ENCODE data around the gene CTNNA1. TPM values are rescaled to one million over a fixed set of nuclear protein-coding genes. Genes with fewer than 3 reads are reported as not detected.

The CTNNA1 gene
- total and polyA plus RNA-seq, 9 of the 15 experiments (the other 6 are each of a cell fraction or from before 2014, with no cell fraction given): 29.6 to 117 (median 89.1) TPM

DNA sequence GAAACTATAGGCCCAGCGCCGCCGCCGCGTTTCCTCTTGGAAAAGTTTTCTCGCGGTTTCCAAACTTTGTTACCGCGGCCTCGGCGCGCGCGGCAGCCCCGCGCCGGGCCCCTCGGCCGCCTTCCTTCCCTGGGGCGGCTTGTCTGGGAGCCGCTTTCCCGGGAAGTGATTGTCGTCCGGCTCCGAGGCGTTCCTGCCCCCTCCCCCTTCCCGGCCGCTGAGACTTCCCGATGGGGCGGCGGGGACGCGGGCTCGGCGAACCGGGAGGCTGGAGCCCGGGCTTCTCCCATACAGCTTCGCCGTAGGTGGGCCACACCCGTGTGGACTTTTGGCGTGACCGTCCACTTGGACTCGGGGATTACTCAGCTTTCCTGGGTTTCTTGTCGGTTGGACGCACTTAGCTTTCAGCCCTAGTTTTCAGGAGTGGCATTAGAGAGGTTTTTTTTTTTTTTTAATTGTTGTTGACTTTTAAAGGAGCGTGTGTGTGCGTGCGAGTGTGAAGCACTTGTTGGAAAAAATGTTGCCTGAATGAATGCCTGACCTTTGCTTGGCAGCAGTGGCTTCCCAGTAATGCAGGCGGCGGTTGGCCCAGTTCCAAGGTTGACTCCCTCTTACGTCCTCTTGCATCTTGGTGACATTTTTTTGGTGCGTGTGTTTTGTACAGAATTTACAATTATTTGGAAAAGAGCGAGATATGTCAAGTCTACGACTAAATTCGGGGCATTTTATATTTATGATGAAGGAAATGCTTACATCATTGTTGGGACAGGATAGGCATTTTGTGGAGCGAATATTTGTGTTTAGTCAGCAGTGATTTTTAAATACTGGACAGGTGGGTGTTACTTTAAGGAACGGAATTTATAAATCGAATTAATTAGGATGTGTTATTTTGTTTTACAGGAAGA is 821 bp downstream of the CTNNA1 start (continued):
- TF ChIP-seq NBN (IDR thresholded peaks at IDR 0.05; ENCODE audit: low read depth) (peak; percentile 71; the same call in 1 of the 2 replicates), CBFA2T3 (IDR thresholded peaks at IDR 0.05) (no peak), WHSC1 (IDR thresholded peaks at IDR 0.05; ENCODE audit: low read length) (no peak), KDM4B (IDR thresholded peaks at IDR 0.05; ENCODE audit: borderline replicate concordance in 2 of 2, low read depth in 1 of 2) (no peak), ZNF764 (CRISPR knock-in tag; IDR thresholded peaks at IDR 0.05; ENCODE audit: low read depth) (no peak), SRSF9 (IDR thresholded peaks at IDR 0.05; ENCODE audit: borderline replicate concordance, low read depth, low read length) (no peak), ZC3H4 (CRISPR knock-in tag; IDR thresholded peaks at IDR 0.05; ENCODE audit: borderline replicate concordance) (no peak), EP300 (IDR thresholded peaks at IDR 0.05; ENCODE audit: low read length) (peak; percentile 37; the same call in 1 of the 2 replicates), SRSF7 (optimal IDR thresholded peaks at IDR 0.05; ENCODE audit: low read depth, low read length) (no peak), EP400 (IDR thresholded peaks at IDR 0.05) (peak; percentile 76), SIN3A (IDR thresholded peaks at IDR 0.05; ENCODE audit: borderline replicate concordance in 2 of 2, control insufficient read depth in 1 of 2, low read depth in 2 of 2, low read length in 2 of 2) (peak in 1 of 2 experiments; percentile 26; a peak in 1 of 4 replicates), ZNF12 (CRISPR knock-in tag; IDR thresholded peaks at IDR 0.05) (no peak)
- TF ChIP-seq, protein P1, sequence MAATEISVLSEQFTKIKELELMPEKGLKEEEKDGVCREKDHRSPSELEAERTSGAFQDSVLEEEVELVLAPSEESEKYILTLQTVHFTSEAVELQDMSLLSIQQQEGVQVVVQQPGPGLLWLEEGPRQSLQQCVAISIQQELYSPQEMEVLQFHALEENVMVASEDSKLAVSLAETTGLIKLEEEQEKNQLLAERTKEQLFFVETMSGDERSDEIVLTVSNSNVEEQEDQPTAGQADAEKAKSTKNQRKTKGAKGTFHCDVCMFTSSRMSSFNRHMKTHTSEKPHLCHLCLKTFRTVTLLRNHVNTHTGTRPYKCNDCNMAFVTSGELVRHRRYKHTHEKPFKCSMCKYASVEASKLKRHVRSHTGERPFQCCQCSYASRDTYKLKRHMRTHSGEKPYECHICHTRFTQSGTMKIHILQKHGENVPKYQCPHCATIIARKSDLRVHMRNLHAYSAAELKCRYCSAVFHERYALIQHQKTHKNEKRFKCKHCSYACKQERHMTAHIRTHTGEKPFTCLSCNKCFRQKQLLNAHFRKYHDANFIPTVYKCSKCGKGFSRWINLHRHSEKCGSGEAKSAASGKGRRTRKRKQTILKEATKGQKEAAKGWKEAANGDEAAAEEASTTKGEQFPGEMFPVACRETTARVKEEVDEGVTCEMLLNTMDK (IDR thresholded peaks at IDR 0.05; ENCODE audit: borderline replicate concordance, insufficient read depth, low read depth, low read length, poor library complexity, severe bottlenecking): no peak
- TF ChIP-seq, protein P2, sequence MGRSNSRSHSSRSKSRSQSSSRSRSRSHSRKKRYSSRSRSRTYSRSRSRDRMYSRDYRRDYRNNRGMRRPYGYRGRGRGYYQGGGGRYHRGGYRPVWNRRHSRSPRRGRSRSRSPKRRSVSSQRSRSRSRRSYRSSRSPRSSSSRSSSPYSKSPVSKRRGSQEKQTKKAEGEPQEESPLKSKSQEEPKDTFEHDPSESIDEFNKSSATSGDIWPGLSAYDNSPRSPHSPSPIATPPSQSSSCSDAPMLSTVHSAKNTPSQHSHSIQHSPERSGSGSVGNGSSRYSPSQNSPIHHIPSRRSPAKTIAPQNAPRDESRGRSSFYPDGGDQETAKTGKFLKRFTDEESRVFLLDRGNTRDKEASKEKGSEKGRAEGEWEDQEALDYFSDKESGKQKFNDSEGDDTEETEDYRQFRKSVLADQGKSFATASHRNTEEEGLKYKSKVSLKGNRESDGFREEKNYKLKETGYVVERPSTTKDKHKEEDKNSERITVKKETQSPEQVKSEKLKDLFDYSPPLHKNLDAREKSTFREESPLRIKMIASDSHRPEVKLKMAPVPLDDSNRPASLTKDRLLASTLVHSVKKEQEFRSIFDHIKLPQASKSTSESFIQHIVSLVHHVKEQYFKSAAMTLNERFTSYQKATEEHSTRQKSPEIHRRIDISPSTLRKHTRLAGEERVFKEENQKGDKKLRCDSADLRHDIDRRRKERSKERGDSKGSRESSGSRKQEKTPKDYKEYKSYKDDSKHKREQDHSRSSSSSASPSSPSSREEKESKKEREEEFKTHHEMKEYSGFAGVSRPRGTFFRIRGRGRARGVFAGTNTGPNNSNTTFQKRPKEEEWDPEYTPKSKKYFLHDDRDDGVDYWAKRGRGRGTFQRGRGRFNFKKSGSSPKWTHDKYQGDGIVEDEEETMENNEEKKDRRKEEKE (IDR thresholded peaks at IDR 0.05; ENCODE audit: borderline replicate concordance in 1 of 2, control insufficient read depth in 1 of 2, low read depth in 2 of 2, low read length in 1 of 2): no peak
- TF ChIP-seq, protein P3, sequence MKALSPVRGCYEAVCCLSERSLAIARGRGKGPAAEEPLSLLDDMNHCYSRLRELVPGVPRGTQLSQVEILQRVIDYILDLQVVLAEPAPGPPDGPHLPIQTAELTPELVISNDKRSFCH (CRISPR knock-in tag; IDR thresholded peaks at IDR 0.05): no peak
- TF ChIP-seq, protein P3 (tag; IDR thresholded peaks at IDR 0.05): no peak
- TF ChIP-seq, protein P4, sequence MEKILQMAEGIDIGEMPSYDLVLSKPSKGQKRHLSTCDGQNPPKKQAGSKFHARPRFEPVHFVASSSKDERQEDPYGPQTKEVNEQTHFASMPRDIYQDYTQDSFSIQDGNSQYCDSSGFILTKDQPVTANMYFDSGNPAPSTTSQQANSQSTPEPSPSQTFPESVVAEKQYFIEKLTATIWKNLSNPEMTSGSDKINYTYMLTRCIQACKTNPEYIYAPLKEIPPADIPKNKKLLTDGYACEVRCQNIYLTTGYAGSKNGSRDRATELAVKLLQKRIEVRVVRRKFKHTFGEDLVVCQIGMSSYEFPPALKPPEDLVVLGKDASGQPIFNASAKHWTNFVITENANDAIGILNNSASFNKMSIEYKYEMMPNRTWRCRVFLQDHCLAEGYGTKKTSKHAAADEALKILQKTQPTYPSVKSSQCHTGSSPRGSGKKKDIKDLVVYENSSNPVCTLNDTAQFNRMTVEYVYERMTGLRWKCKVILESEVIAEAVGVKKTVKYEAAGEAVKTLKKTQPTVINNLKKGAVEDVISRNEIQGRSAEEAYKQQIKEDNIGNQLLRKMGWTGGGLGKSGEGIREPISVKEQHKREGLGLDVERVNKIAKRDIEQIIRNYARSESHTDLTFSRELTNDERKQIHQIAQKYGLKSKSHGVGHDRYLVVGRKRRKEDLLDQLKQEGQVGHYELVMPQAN (IDR thresholded peaks at IDR 0.05; ENCODE audit: borderline replicate concordance): 0 out of 2 replicates have a peak, but pooled peaks have one; percentile 42
- TF ChIP-seq, protein P5, sequence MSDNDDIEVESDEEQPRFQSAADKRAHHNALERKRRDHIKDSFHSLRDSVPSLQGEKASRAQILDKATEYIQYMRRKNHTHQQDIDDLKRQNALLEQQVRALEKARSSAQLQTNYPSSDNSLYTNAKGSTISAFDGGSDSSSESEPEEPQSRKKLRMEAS (CRISPR knock-in tag; IDR thresholded peaks at IDR 0.05): no peak

All from K562 (cell line).